BLaER1 (cell line): ENCODE results near the gene PTPRA.
"Not testable (repeated sequence)": the region's sequence is repeated elsewhere in the genome, so short reads cannot be mapped to it uniquely, and the experiment has no call there.

Experiments
- H3K27ac ChIP-seq: shearing (Covaris generic); formaldehyde crosslinking; 2 replicates; pipeline ENCODE4 v1.8.1; 2022
- H3K27me3 ChIP-seq: shearing (Covaris generic); formaldehyde crosslinking; 2 replicates; pipeline ENCODE4 v1.8.1; 2022
- H3K36me3 ChIP-seq: shearing (Covaris generic); formaldehyde crosslinking; 2 replicates; pipeline ENCODE4 v1.8.1; 2022
- H3K4me1 ChIP-seq: shearing (Covaris generic); formaldehyde crosslinking; 2 replicates; pipeline ENCODE4 v1.8.1; 2022
- H3K4me2 ChIP-seq: shearing (Covaris generic); formaldehyde crosslinking; 2 replicates; pipeline ENCODE4 v1.8.1; 2022
- H3K4me3 ChIP-seq: shearing (Covaris generic); formaldehyde crosslinking; 2 replicates; pipeline ENCODE4 v1.8.1; 2022
- H3K9ac ChIP-seq: shearing (Covaris generic); formaldehyde crosslinking; 2 replicates; pipeline ENCODE4 v1.8.1; 2022
- H3K9me3 ChIP-seq: shearing (Covaris generic); formaldehyde crosslinking; 2 replicates; pipeline ENCODE4 v1.8.1; 2022
- H4K20me1 ChIP-seq: shearing (Covaris generic); formaldehyde crosslinking; 2 replicates; pipeline ENCODE4 v1.8.1; 2022
- Cebpa-rat ChIP-seq: shearing (Covaris generic); IDR thresholded peaks from 2 replicates; pipeline ENCODE4 v1.8.1; 2022

PTPRA gene

DNA sequence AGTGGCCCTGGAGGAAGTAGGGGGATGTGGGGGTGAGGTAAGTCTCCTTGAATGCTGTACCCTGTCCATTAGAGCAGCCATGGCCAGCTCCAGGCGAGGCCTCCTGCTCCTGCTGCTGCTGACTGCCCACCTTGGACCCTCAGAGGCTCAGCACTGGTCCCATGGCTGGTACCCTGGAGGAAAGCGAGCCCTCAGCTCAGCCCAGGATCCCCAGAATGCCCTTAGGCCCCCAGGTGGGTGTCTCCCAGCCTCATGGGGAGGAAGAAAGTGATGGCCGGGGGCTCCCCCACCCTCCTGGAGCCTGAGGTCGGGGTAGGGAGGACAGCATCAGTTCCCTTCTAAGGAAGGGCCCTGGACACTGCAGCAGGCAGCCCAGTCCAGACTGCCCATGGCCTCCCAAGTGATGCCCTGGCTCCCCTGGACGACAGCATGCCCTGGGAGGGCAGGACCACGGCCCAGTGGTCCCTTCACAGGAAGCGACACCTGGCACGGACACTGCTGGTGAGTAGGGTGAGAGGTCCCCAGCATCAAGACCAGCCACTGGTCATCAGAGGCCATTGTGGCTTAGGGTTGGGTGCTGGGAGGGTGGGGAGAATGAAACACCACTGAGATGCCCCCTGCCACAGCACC, 171.2 kb downstream of the PTPRA start:
- no peak overlapping the region for H3K4me3 ChIP-seq
- H3K36me3 ChIP-seq: peaks cover 48% of the 10 kb centered on the region
- peak overlapping the region; percentile 98 for H3K4me2 ChIP-seq
- H3K9ac ChIP-seq: no peak overlapping the region
- no peak for TF ChIP-seq Cebpa-rat
- H3K9me3 ChIP-seq: no peaks in the 10 kb centered on the region
- H3K4me1 ChIP-seq: peaks cover 24% of the 10 kb centered on the region
- peaks cover 29% of the 10 kb centered on the region for H4K20me1 ChIP-seq
- H3K27me3 ChIP-seq: no peaks in the 10 kb centered on the region
- H3K27ac ChIP-seq: no peak overlapping the region

GRCh38 chr20:3045042-3045815, 171.9 kb downstream of the PTPRA start:
- peak overlapping the region; percentile 98 for H3K4me2 ChIP-seq
- H4K20me1 ChIP-seq: peaks cover 29% of the 10 kb centered on the region

DNA sequence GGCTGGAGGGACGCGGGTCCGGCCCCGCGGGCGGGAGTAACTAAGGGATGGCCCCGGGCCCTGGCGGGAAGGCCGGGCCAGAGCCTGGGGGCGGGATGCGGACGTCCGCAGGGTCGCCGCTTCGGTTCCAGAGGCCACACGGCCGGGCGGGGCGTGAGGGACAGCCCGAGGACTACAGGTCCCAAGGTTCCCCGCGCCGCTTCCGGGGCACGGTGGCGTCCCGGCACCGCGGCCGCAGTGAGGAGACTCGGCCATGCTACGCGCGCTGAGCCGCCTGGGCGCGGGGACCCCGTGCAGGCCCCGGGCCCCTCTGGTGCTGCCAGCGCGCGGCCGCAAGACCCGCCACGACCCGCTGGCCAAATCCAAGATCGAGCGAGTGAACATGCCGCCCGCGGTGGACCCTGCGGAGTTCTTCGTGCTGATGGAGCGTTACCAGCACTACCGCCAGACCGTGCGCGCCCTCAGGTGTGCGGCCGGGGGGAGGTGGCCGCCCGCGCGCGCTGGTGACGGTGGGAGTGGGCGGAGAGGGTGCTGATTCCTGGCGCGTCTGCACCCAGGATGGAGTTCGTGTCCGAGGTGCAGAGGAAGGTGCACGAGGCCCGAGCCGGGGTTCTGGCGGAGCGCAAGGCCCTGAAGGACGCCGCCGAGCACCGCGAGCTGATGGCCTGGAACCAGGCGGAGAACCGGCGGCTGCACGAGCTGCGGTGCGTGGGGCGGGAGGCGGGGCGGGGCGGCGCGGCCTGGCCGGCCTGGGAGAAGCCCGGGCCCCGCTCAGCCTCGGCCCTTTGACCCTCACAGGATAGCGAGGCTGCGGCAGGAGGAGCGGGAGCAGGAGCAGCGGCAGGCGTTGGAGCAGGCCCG, 172.8 kb downstream of the PTPRA start, which contains the start of gene MRPS26:
TSS of gene MRPS26 (plus strand) at position 237 of the 861 bp plus-strand sequence. CDS start at position 254, 17 bp downstream.
- peaks cover 29% of the 10 kb centered on the region for H4K20me1 ChIP-seq
- H3K4me2 ChIP-seq: peak within 1 kb of the TSS; percentile 98
- peaks cover 24% of the 10 kb centered on the region for H3K4me1 ChIP-seq
- H3K27me3 ChIP-seq: no peaks in the 10 kb centered on the region
- no peak for TF ChIP-seq Cebpa-rat
- H3K9ac ChIP-seq: peak within 1 kb of the TSS; percentile 83
- H3K27ac ChIP-seq: peak within 1 kb of the TSS; percentile 91
- no peaks in the 10 kb centered on the region for H3K9me3 ChIP-seq
- peaks cover 48% of the 10 kb centered on the region for H3K36me3 ChIP-seq
- H3K4me3 ChIP-seq: peak within 1 kb of the TSS; percentile 98

More at GRCh38 chr20:3045042-3045815, 171.9 kb downstream of the PTPRA start:
- peak overlapping the region; percentile 91 for H3K27ac ChIP-seq
- H3K27me3 ChIP-seq: no peaks in the 10 kb centered on the region
- peak overlapping the region; percentile 98 for H3K4me3 ChIP-seq
- H3K9me3 ChIP-seq: no peaks in the 10 kb centered on the region
- H3K9ac ChIP-seq: peak overlapping the region; percentile 83
- TF ChIP-seq Cebpa-rat: no peak
- H3K4me1 ChIP-seq: peaks cover 24% of the 10 kb centered on the region
- H3K36me3 ChIP-seq: peaks cover 48% of the 10 kb centered on the region

- peak overlapping the region; percentile 83 for H3K9ac ChIP-seq
- peaks cover 47% of the 10 kb centered on the region for H3K36me3 ChIP-seq
- peaks cover 29% of the 10 kb centered on the region for H4K20me1 ChIP-seq
- no peaks in the 10 kb centered on the region for H3K27me3 ChIP-seq
- peak overlapping the region; percentile 91 for H3K27ac ChIP-seq
- peaks cover 24% of the 10 kb centered on the region for H3K4me1 ChIP-seq
- H3K4me3 ChIP-seq: peak overlapping the region; percentile 98
- TF ChIP-seq Cebpa-rat: no peak
- peak overlapping the region; percentile 98 for H3K4me2 ChIP-seq
- no peaks in the 10 kb centered on the region for H3K9me3 ChIP-seq
These were observed 173.6 kb downstream of the PTPRA start for GRCh38 chr20:3046677-3047462.

DNA sequence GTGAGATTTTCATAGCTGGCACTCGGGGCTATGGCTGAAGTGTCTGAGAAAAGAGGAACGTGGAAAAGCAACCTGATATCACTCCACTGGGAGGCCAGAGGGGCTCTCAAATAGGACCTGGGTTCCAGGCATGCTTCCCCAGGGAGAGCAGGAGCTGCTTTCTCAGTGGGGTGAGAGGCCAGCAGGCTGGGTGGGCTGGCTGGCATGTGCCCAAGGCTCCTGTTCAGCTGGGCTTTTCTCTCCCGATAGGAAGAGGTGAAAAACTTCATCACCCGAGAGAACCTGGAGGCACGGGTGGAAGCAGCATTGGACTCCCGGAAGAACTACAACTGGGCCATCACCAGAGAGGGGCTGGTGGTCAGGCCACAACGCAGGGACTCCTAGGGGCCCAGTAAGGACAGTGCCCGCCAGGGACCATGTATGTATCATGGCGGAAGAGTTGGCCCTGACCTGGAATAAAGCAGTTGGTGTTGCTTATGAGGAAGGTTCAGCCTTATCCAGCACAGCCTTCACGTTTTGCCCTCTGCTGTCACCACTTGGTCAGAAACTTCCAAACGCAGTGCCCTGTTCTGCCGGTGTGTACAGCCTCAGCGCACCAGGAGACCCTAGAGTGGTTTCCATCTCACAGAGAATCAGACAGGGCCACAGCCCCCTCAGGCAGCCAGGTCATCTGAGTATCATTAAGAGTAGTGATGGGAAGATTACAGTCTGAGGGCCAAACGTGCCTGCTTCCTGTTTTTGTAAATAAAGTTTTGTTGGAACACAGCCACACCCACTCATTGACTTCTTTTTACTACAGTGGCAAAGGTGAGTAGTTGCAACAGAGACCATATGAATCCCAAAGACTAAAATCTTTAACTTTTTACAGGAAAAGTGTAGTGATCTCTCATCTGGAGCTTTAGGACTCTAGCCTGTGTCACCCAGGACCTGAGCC, 174.5 kb downstream of the PTPRA start:
- Histone ChIP-seq H3K9me3 (no peaks in the 10 kb centered on the region), H3K9ac (no peak overlapping the region; the same call in 1 of the 2 replicates), H3K27me3 (no peaks in the 10 kb centered on the region), H3K4me2 (peak overlapping the region; percentile 98), H3K4me3 (peak overlapping the region; percentile 98), H3K4me1 (peaks cover 25% of the 10 kb centered on the region), H3K27ac (no peak overlapping the region), H4K20me1 (peaks cover 29% of the 10 kb centered on the region), H3K36me3 (peaks cover 47% of the 10 kb centered on the region)
- no peak for TF ChIP-seq Cebpa-rat

GRCh38 chr20:3051385-3052019, 178.2 kb downstream of the PTPRA start:
- H4K20me1 ChIP-seq: peaks cover 25% of the 10 kb centered on the region
- no peaks in the 10 kb centered on the region for H3K27me3 ChIP-seq
- no peak overlapping the region for H3K27ac ChIP-seq
- no peak overlapping the region for H3K4me3 ChIP-seq
- no peaks in the 10 kb centered on the region for H3K9me3 ChIP-seq
- H3K4me2 ChIP-seq: no peak overlapping the region
- no peak for TF ChIP-seq Cebpa-rat
- H3K36me3 ChIP-seq: peaks cover 42% of the 10 kb centered on the region
- no peak overlapping the region for H3K9ac ChIP-seq
- H3K4me1 ChIP-seq: peaks cover 20% of the 10 kb centered on the region

DNA sequence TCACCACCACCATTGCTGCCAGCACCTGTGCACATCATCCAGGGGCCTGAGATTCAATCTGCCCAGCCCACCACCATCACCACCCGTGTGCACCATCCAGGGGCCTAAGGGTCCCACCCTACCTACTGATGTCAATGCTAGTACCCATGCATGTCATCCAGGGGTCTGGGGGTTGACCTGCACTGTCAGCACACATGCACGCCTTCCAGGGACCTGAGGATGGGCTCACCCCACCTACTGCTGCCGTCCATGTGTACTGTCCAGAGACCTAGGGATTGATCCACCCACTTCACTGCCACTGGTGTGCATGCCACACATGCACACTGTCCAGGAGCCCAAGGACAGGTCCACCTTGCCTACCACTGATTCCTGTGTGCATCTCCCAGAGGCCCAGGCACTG, 186.2 kb downstream of the PTPRA start:
- Histone ChIP-seq H3K27me3 (no peaks in the 10 kb centered on the region), H3K4me1 (no peaks in the 10 kb centered on the region), H3K36me3 (no peaks in the 10 kb centered on the region), H4K20me1 (no peaks in the 10 kb centered on the region), H3K27ac (no peak overlapping the region), H3K4me2 (no peak overlapping the region), H3K9me3 (no peaks in the 10 kb centered on the region), H3K9ac (no peak overlapping the region), H3K4me3 (no peak overlapping the region)
- TF ChIP-seq Cebpa-rat: no peak

DNA sequence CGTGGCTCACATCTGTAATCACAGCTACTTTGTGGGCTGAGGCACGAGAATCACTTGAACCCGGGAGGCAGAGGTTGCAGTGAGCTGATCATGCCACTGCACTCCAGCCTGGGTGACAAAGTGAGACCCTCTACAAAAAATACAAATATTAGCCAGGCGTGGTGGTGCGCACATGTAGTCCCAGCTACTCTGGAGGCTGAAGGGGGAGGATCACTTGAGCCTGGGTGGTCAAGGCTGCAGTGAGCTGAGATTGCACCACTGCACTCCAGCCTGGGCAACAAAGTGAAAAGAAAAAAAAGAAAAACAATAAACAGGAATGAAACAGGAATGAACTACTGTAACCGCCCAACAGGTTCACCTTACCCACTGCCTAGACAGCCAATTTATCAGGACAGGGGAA, 190.8 kb downstream of the PTPRA start:
- not testable (repeated sequence) for H3K9me3 ChIP-seq, H4K20me1 ChIP-seq, H3K9ac ChIP-seq, H3K36me3 ChIP-seq, H3K27ac ChIP-seq, H3K4me3 ChIP-seq, H3K27me3 ChIP-seq, H3K4me2 ChIP-seq
- H3K4me1 ChIP-seq: peaks cover 18% of the 10 kb centered on the region
